IPS-11a (cell line): ENCODE results near the gene BAG3.
"Not testable (repeated sequence)": the region's sequence is repeated elsewhere in the genome, so short reads cannot be mapped to it uniquely, and the experiment has no call there.

ENCODE experiments used
- H3K4me3 ChIP-seq: one replicate; pipeline ENCODE4 v1.5.1; 2013; ENCODE audit warnings: low read depth, low read length, control low read depth

BAG3 gene

DNA sequence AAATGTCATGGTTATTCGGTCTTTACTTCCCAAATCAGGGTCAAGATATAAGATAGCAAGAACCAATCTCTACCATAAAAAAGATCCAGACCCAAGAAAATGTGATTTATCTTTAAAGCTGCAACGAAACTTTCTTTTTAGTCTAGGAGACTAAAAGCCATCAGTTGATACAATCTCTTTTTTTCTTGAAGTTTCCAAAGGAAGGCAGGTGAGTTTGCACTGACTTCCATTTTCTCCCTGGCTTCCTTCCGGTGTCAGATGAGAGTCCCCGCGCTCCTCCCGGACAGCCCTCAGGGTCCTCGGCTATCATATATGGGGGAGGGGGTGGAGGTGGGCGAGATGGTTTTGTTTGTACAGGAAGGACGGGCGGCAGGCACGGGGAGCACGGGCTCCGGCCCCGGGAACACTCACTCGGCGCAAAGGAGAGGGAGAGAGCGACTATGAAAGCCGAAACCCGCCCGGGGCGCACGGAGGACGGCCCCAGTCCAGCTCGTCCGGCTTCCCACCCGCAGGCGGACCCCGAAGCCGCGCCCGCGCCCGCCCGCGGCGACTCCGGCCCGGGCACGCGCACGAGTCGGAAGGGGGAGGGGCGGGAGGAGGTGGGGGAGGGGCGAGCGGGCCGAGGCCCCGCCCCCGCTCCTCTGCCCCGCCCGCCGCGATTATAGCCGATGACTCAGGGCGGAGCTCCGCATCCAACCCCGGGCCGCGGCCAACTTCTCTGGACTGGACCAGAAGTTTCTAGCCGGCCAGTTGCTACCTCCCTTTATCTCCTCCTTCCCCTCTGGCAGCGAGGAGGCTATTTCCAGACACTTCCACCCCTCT, at the start of gene BAG3:
TSS of gene BAG3 (plus strand) at position 689 of the 822 bp plus-strand sequence. CDS start 296 bp downstream, outside the sequence.
- H3K4me3 ChIP-seq, result peak within 1 kb of the TSS; percentile 85

DNA sequence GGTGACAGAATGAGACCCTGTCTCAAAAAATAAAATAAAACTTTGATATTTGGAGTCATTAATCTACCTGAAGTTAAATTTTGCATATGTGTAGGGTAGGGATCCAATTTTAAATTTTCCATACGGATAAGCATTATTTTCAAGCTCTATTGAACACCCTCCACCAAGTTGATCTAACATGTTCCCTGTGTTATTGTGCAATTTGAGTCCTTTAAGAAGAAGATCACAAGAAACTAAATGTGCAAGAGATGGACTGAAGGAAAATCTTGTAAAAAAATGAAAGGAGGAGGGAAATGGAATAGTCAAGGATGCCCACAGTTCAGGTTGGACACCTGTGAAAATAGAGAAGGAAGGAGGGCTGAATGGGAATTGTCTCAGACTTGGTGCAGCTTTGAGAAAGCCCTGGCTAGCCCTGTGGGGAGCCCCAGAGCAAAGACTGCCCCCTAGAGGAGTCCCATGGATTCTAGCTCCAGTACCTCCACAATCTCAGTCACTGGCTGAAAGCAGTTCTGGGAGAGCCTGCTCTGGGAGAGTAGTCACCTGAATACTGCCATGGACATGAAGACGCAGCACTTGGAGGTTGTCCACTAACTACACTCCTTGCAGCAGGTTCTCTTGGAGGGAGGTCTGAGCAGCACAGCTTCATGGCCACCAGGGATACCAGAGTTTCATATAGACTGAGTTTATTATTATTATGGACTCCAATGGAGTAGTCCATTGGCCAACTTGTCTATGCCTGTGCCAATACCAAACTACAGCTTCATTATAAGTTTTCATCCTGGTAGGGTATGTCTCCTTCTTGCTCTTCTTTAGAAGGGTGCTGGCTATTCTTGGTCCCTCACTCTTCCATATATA, 48.7 kb upstream of the BAG3 start:
- H3K4me3 ChIP-seq, result no peak overlapping the region

DNA sequence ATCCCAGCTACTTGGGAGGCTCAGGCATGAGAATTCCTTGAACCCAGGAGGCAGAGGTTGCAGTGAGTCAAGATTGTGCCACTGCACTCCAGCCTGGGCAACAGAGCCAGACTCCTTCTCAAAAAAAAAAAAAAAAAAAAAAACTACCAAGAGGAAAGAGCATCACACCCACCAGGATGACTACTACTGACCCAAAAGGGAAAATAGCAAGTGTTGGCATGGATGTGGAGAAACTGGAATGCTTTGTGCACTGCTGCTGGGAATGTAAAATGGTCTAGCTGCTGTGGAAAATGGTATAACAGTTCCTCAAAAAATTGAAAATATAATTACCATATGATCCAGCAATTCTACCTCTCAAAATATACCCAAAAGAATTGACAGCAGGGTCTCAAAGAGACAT, 46.7 kb upstream of the BAG3 start:
- no peak overlapping the region for H3K4me3 ChIP-seq

DNA sequence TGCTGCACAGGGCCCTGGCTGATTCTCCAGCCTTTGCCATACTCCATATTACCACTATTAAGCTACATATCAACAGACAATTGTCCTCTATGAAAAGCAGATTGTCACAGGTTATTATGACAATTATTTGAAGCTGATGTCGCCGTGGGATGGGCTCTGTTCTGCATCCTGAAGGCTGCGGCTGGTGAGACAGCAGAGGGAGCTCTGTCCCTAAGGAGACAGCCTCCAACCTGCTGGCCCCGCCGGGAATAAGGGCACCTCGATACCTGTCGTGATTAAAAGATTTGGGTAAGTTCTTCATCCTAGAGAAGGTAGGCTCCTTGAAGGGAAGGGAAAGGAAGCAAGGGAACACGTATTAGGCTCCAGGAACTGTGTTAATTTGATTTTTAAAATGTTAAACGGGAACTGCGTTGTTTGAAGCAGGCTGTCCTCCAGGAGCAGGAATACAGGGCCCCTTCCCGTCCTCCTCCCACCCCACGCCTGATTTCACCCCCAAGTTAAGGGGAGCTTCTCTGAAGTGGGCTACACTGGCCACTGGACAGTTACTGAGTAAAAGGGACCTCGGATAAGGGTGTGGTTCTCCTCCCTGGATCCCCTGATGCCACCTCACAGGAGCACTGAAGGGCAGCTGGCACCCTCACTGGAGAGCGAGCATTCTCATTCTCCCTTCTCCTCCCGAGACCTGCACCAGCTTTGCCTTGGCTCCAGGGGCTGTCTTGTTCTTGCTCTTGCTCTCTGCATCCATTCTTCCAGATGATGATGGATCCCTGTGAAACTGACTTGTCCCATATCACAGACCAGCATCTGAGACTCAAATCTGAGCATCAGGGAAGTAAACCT, 42.6 kb upstream of the BAG3 start:
- H3K4me3 ChIP-seq, result no peak overlapping the region

DNA sequence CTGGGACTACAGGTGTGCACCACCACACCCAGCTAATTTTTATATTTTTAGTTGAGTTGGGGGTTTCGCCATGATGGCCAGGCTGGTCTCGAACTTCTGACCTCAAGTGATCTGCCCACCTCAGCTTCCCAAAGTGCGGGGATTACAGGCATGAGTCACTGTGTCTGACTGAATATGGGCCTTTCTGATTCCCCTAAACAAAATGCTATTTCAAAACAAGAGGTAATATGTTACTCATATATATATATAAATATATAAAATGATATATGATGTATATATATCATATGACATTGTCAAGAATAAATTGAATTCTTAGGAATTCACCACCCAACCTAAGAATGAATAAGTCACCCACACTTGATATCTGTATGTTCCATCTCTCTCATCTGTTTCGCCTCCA, 41.7 kb upstream of the BAG3 start:
- H3K4me3 ChIP-seq, result no peak overlapping the region

DNA sequence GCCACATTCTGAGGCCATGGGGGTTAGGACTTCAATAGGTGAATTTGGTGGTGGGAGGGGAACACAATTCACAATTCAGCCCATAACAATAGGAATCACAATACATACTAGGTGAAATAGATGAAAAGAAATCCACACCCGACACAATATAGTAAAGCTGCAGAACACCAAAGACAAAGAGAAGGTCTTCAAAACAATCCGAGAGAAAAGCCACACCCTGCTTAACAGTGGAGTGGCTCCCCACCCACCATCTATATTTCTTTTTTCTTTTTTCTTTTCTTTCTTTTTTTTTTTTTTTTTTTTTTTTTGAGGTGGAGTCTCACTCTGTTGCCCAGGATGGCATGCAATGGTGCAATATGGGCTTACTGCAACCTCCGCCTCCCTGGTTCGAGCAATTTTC, 39.7 kb upstream of the BAG3 start:
- H3K4me3 ChIP-seq, result no peak overlapping the region

DNA sequence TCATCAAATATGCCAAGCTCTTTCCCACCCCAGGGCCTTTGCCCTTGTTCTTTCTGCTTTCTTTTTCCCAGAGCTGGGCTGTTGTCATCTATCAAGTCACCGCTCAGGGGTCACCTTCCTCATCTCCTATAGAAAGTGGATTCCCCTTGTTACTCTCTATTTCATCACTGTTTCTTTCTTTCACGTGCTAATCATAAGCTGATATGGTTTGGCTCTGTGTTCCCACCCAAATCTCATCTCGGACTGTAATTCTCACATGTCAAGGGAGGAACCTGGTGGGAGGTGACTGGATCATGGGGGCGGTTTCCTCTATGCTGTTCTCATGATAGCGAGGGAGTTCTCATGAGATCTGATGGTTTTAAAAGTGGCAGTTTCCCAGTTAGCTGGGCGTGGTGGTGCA, 37.4 kb upstream of the BAG3 start:
- no peak overlapping the region for H3K4me3 ChIP-seq

DNA sequence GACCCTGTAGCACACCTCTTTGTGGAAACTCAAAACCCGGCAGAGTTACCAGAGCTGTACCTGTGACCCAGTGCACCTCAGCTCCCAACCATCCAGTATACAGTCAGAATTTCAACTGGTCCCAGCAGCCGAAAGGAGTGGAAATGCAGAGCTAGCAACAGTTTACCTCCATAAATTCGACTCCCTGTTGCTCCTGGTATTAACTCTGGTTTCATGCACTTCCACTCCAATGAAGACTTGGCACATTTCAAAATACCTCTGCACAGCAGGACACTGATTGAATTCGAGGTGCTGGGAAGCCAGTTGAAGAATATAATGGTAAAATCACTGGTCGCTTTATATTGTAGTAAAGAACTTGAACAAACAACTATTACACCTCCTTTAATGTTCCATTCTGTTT, 36.5 kb upstream of the BAG3 start:
- H3K4me3 ChIP-seq, result no peak overlapping the region

DNA sequence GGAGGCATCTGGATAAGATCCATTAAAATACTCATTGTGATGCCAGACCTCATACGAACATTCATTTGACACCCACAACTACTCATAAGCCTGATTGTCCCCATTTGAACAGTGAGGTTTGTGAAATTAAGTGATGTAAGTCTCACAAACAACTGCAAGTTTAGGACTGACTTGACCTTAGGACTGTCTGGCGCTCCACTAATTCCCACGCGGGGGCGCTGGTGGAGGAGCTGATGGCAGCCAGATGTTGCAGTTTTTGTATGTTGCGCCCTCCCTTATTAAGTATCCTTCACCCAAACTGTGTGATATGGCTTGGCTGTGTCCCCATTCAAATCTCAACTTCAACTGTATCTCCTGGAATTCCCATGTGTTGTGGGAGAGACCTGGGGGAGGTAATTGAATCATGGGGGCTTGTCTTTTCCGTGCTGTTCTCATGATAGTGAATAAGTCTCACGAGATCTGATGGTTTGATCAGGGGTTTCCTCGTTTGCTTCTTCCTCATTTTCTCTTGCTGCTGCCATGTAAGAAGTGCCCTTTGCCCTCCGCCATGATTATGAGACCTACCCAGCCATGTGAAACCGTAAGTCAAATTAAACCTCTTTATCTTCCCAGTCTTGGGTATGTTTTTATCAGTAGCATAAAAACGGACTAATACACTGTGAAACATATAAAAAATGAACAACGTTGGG, 34.2 kb upstream of the BAG3 start:
- no peak overlapping the region for H3K4me3 ChIP-seq

DNA sequence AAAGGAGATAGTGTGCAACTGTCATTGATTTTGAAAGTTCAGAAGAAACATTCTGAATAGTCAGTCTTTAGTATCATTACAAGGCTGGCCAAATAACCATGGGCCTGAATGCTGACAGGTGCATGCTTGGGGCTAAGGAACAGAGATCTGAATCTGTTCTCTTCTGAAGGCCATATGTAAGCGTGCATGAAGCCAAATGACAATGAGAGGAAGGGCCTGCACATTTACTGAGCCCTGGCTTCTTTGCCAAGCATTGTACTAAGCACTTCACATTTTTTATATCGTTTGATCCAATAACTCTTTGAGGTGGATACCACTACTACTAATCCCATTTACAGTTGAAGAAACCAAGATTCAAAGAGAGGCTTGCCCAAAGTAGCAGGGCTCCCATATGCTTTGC, 32.0 kb upstream of the BAG3 start:
- H3K4me3 ChIP-seq, result no peak overlapping the region

DNA sequence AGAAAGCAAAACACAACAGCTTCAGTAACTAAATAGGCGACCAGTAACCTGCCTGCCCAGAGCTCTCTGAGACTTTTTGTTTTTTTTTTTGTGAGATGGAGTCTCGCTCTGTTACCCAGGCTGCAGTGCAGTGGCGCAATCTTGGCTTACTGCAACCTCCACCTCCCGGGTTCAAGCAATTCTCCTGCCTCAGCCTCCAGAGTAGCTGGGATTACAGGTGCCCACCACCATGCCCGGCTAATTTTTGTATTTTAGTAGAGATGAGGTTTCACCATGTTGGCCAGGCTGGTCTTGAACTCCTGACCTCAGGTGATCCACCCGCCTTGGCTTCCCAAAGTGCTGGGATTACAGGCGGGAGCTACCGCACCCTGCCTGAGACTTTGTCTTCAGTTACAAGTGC, 31.4 kb upstream of the BAG3 start:
- not testable (repeated sequence) for H3K4me3 ChIP-seq

DNA sequence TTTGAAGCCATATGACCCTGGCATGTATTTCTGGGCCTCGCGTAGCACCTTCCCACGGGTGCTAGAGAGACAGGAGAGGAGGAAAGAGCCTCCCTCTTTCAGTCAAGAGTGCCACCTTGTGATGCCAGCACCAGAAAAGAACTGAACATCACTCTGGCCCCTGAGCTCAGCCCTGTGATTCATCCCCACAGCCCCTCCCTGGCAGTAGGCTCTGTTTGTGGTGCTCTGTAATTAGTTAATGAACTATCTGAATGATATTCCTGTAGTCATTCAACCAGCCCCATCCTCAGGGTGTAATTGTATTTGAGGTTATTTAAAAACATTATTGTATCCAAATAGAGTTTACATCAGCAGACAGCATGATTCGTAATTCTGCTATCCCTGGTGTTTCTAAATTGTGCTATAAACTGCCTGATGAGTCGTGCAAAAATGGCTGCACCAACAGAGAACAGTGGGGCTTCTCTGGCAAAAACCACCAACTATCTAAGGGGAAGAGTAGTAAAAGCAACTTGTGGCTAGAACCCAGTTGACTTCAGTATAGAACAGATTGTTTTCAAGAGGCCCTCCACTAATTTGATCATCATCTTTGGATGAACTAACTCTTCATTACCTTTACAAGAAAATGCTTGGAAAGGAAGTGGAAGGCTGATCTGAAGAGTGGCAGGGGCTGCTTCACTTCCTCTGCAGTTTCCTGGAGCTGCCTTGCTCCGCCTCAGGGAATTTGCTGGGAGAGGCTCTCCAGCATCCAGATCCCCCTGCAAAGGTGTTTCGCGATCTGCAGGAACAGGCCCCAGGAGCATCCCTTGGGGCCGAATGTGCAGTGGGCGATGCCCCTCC, 30.7 kb upstream of the BAG3 start:
- H3K4me3 ChIP-seq, result no peak overlapping the region

DNA sequence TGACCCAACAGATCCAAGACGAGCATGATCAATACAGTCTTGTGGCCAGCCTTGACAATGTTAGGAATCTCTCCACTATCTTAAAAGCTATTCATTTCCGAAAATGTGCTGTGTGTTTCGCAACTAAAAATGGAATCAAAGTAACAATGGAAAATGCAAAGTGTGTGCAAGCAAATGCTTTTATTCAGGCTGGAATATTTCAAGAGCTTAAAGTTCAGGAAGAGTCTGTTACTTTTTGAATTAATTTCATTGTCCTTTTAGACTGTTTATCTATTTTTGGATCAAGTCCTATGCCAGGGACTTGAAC, 30.1 kb upstream of the BAG3 start:
- H3K4me3 ChIP-seq, result no peak overlapping the region

DNA sequence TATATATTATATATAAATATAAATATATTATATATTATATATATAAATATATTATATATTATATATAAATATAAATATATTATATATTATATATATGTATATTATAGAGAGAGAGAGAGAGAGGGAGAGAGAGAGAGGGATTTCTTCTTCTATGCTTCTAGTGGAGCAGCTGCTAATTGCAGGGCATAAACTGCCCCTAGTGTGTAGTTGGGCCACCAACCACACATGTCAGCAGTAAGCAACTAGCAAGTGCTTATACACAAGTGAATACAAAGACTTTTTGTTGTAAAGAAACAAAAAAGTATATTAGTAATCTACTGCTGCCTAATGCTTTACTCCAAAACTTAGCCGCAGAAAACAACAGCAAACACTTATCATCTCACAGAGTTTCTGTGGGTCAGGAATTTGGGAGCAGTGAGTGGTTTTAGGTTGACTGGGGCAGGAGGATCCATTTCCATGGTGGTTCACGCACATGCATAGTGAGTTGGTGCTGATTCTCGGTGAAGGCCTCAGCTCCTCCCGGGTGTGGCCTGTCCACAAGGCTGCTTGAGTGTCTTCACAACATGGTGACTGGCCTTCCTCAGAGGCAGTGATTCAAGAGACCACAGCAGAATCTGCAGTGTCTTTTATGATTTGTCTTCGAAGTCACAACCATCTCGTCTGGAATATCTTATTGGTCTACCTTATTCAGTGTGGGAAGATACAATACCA, 25.5 kb upstream of the BAG3 start:
- no peak overlapping the region for H3K4me3 ChIP-seq

DNA sequence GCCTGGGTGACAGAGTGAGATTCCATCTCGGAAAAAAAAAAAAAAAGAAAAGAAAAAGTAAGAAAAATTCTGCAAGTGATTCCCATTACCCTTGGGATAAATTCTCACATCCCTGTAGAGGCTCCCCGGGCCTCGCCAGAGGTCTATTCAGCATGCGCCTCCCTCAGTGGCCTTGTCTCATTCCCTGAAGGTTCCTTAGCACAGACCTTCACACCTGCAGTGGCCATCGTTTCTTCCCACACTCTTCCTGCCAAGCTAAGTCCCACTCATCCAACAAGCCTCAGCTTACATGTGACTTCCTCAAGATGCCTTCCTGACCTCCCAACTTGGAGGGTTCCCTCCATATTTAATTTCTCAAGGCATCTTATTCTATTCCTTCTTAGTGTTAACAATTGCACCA, 20.9 kb upstream of the BAG3 start:
- H3K4me3 ChIP-seq, result no peak overlapping the region

DNA sequence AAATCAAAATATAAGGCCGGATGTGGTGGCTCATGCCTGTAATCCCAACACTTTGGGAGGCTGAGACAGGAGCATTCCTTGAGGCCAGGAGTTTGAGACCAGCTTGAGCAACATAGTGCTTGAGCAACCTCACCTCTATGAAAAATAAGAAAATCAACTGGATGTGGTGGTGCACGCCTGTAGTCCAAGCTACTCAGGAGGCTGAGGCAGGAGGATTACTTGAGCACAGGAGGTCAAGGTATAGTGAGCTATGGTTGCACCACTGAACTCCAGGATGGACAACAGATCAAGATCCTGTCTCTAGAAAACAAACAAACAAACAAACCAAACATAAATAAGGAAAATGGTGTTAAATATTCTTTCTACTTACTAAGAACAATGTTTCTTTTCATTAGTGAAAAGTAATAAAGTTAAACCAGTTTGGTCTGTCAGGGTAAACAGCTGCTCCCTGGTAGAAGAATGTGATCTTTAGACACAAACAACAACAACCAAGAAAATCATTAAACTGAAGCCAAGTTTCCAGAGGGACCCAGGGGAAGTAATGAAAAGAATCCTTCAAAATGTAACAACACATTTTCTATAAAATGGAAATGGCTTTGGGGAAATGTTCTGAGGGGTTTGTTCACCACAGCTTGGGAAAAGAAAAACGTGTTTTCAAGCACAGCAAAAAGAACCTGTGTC, 17.5 kb upstream of the BAG3 start:
- H3K4me3 ChIP-seq, result no peak overlapping the region

DNA sequence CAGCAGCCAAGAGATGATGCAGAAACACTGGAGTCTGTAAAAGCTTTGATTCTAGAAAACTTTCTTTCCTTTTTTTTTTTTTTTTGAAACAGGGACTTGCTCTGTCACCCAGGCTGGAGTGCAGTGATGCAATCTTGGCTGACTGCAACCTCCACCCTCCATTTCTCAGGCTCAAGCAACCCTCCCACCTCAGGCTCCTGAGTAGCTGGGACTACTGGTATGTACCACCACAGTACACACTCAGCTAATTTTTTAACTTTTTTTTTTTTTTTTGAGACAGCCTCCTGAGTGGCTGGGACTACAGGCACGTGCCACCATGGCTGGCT, 17.0 kb upstream of the BAG3 start:
- H3K4me3 ChIP-seq, result no peak overlapping the region

DNA sequence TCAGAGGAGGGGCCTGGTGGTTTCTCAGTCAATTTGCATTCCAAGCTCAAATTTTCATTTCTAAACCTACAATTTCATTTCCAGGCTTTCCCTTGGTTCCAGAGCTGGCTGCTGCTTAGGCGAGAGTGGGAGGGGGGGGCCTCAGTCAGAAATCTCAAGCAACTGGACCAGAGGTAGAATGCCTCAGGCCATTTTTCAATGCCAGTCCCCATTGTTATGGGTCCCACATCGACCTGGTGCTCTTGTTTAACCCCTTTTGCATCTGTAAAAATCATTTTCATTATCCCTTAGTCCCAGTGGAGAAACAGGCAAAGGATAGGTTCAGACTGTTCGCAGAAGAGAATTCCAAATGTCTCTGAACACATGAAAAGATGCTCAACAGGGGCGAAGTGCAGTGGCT, 13.5 kb upstream of the BAG3 start:
- no peak overlapping the region for H3K4me3 ChIP-seq

DNA sequence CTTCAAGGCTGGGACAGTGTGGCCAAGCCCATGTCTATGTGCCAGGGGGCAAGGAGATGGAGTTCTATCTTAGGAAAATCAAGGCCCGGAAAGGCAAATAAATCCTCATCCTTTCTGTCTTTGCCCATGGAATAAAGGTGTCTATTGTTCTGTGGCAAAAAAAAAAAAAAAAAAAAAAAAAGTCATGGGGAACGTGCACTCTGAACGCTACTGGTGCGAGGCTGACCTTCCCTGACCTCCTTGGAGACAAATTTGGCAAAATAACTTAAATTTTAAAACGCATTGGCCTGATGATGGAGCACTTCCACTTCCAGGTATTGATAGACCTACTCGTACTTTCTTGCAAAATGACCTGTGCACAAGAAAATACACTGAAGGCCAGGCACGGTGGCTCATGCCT, 12.2 kb upstream of the BAG3 start:
- H3K4me3 ChIP-seq, result no peak overlapping the region
